GM12892 (cell line): ENCODE results near the gene SFI1.

Experiments used
- POLR2A ChIP-seq: IDR thresholded peaks from 2 replicates; pipeline ENCODE4 v1.6.1; 2011; ENCODE audit warnings: low read depth, low read length, control low read depth
- POLR2AphosphoS5 ChIP-seq: IDR thresholded peaks from 2 replicates; pipeline ENCODE4 v1.6.1; 2011; ENCODE audit warnings: low read depth, low read length, control low read depth

DNA sequence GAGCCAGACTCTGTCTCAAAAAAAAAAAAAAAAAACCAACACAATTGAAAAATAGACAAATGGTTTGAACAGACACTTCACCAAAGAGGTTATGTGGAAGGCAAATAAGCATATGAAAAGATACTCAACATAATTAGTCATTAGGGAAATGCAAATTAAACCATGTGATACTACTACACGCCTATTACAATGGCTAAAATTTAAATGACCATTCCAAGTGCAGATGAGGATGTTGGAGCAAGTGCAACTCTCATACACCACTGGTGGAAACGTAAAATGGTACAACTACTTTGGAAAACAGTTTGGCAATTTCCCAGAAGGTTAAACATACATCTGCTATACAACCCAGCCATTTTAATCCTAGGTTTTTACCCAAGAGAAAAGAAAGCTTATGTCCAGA is 31.0 kb upstream of the SFI1 start:
- TF ChIP-seq POLR2A, result no peak
- no peak for TF ChIP-seq POLR2AphosphoS5
